Brain microvascular endothelial cell (primary cell): Measurements from ENCODE around the gene TAF10.

Source experiments
- DNase-seq: peaks from one replicate; pipeline ENCODE4 v3.0.0-alpha.2; 2020
- H3K27ac ChIP-seq: fragments of 250-450 bp; sonication (Bioruptor Pico); 2 replicates; pipeline ENCODE4 v1.5.1; 2020; ENCODE audit warnings: mild to moderate bottlenecking, moderate library complexity
- H3K27me3 ChIP-seq: fragments of 250-450 bp; sonication (Bioruptor Pico); replicated peaks from 2 replicates; pipeline ENCODE4 v1.5.1; 2020; ENCODE audit warnings: mild to moderate bottlenecking
- H3K36me3 ChIP-seq: fragments of 250-450 bp; sonication (Bioruptor Pico); replicated peaks from 2 replicates; pipeline ENCODE4 v1.5.1; 2020; ENCODE audit warnings: mild to moderate bottlenecking
- H3K4me3 ChIP-seq: 2 replicates; pipeline ENCODE4 v1.5.1; 2011; ENCODE audit warnings: low read depth, mild to moderate bottlenecking, control low read depth, low read length, moderate library complexity
- CTCF ChIP-seq: IDR thresholded peaks from 2 replicates; pipeline ENCODE4 v1.5.1; 2011; ENCODE audit warnings: low read depth, mild to moderate bottlenecking, moderate library complexity, low read length, control low read depth, inconsistent platforms; ENCODE audit errors: missing control alignments
- in situ Hi-C: cut with HindIII; loops from 2 replicates; pipeline ENCODE4 v1.10.0; 2017; ENCODE audit warnings: low sequenced_read_pairs, low pct_ligation_motif_present

The TAF10 gene

GRCh38 chr11:6563667-6564066 lies 48.3 kb downstream of the TAF10 start:
- no peaks in the 10 kb centered on the region for H3K27me3 ChIP-seq
- no peak overlapping the region for H3K4me3 ChIP-seq
- DNase-seq = no peak
- H3K36me3 ChIP-seq = no peaks in the 10 kb centered on the region
- in situ Hi-C loops = no loop called here
- TF ChIP-seq CTCF = no peak
- no peak overlapping the region for H3K27ac ChIP-seq

- no peak for DNase-seq
- TF ChIP-seq CTCF = no peak
- in situ Hi-C loops = no loop called here
Observed at GRCh38 chr11:6563121-6563619, 48.8 kb downstream of the TAF10 start.

GRCh38 chr11:6561288-6561687 lies 50.7 kb downstream of the TAF10 start:
- DNase-seq = no peak
- no peaks in the 10 kb centered on the region for H3K27me3 ChIP-seq
- no peak overlapping the region for H3K27ac ChIP-seq
- H3K4me3 ChIP-seq = no peak overlapping the region
- H3K36me3 ChIP-seq = no peaks in the 10 kb centered on the region
- in situ Hi-C loops = no loop called here
- no peak for TF ChIP-seq CTCF

More at GRCh38 chr11:6563121-6563619, 48.8 kb downstream of the TAF10 start:
- Histone ChIP-seq H3K4me3 (no peak overlapping the region), H3K27ac (no peak overlapping the region), H3K36me3 (no peaks in the 10 kb centered on the region), H3K27me3 (no peaks in the 10 kb centered on the region)
